OCI-M2 (cell line): ENCODE results near the gene TMEM190.
"Not testable (repeated sequence)": the region's sequence is repeated elsewhere in the genome, so short reads cannot be mapped to it uniquely, and the experiment has no call there.

ENCODE experiments used
- DNase-seq: peaks from one replicate; lab custom pipeline; 2025; ENCODE audit not compliant: unreplicated experiment; lab: John Stamatoyannopoulos, UW

The TMEM190 gene

GRCh38 chr19:55389386-55390317 lies 13.0 kb downstream of the TMEM190 start:
- DNase-seq = no peak

- DNase-seq = no peak
These were observed 13.8 kb downstream of the TMEM190 start for GRCh38 chr19:55390461-55390880.

GRCh38 chr19:55391191-55391670 lies 14.6 kb downstream of the TMEM190 start:
- DNase-seq = no peak

DNA sequence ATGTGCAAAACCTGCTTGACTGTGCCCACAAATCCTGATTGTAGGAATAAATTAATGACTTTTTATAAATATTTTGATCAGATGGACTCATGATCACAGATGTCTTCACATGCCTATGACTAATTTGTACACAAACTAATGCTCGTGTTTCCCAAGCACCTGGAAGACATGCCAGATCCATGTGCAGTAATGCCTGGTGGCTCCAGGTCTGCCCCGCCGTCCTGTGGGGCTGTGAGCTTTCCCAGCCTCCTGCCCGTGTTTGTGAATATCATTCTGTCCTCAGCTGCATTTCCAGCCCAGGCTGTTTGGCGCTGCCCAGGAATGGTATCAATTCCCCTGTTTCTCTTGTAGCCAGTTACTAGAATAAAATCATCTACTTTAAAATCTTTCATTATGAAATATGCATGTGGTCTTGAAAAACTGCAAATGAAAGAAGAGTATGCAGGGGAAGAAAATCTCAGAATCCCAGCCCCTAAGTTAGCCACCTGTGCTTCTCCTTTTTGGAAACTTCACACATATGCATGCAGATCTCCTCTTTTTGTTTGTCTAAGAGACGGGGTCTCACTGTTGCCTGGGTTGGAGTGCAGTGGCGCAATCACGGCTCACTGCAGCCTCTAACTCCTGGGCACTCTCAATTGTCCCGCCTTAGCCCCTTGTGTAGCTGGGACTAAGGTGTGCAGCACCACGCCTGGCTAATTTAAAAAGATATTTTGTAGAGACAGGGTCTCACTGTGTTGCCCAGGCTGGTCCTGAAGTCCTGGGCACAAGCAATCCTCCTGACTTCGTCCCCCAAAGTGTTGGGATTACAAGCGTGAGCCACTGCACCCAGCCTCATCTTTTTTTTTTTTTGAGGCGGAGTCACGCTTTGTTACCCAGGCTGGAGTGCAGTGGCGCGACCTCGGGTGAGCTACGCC lies 15.3 kb downstream of the TMEM190 start:
- DNase-seq = no peak

DNA sequence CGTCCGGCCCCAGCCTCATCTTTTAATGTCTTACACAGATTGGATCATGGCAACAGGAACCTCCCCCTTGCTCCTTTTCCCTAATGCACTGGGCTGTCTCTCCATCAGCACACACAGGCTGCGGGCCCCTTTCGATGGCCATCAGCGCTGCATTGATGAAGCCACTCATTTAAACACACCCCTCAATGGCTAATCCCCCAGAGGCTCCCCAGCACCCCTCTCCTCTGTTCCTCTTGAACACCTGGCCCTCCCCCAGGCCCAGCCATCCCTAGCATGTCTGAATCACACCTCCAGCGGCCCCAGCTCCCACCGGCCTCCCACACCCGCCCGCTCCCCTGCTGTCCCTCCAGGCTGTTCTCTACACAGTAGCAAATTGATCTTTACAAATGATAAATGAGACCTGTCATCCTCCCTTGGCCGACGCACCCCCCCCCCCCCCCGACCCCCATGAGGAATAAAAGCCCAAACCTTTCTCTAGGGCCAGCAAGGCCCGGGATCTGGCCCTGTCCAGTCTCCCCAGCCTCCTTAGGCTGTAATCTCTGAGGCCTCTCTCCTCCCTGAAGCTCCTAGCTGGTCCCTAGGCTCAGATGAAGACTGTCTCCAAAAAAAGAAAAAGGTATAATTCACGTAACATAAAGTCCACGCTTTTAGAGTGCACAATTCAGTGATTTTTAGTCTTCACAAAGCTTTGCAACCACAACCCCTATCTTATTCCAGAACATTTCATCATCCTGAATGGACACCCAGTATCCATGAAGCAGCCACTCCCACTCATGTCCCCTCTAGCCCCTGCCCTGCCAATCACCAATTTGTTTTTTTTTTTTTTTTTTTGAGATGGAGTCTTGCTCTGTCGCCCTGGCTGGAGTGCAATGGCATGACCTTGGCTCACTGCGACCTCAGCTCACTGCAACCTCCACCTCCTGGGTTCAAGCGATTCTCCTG lies 16.5 kb downstream of the TMEM190 start:
- no peak for DNase-seq

DNA sequence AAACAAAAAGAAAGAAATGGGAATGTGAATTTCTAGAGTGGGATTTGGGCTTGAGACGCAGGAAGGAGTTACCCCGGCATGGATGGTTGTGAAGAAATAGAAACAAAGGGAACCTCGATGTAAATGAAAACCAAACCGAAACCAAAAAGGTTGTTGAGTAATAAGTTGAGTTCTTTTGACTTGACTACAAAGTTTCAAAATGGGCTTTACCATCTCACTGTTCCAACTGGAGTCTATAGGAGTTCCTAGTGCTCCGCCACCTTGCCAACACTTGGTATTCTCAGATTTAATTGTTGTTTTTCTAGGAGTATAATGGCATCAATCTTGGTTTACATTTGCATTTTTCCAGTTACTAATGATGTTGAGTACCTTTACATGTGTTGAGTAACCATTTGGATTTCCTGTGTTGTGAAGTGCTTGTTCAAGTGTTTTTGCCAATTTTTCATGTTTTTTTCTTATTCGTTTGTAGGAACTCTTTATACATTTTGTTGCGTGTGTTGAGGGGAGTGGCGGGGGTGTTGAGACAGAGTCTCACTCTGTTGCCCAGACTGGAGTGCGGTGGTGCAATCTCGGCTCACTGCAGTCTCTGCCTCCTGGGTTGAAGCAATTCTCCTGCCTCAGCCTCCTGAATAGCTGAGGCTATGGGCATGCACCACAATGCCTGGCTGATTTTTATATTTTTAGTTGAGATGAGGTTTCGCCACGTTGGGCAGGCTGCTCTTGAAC lies 21.7 kb downstream of the TMEM190 start:
- no peak for DNase-seq

DNA sequence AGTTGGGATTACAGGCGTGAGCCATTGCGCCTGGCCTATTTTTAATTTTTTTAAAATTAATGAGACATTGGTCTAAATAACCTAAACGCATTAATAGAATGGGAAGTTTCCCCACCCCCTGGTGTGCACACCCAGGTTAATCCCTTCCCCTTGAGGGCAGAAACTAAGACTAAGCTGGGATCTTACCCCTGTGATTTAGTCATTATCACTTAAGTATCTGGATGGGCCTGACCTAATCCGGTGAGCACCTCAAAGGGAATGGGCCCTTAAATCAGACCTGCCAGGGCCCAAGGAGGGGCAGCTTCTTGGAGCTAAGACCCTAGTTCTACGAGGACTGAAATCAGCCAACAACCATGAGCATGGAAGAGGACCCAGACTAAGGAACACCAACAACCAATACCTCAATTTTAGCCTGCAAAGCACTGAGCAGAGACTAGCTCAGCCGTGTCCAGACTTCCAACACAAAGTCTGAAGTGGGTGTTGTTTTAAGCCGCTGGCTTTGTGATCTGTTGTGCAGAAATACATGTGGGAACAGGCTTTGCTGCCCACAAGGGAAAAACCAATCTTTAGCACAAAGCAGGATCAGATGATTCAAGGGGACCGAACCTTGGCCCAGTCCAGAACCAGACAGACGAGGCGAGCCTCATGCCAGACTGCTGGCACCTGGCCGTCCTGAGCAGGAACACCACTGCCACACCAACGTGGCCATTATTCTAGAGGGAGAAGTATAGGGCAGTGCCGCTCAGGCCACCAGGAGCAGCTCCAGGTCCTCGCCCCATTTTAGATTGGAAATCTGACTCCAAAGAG lies 23.9 kb downstream of the TMEM190 start:
- DNase-seq = no peak

DNA sequence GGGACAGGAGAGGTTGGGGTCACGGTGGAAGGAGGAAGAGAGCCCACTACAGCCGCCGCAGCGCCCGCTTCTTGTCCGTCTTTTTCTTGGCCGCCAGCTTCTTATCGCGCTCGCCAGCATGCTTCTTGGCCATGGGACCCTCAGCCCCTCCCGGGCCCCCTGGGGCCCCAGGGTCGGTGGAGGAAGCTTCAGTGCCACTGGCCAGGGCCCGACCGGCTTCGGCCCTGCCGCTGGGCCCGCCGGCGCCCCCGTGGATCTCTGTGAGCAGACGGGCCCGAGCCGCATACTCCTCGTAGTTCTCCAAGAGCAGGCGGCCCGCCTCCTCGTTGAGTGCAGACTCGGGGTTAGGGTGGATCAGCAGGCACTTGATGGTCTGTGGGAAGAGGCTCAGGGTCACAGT lies 24.8 kb downstream of the TMEM190 start:
- DNase-seq = not testable (repeated sequence)

GRCh38 chr19:55402509-55402908 lies 25.9 kb downstream of the TMEM190 start:
- DNase-seq = no peak

- no peak for DNase-seq
These were observed 29.0 kb downstream of the TMEM190 start for GRCh38 chr19:55405638-55406037.

GRCh38 chr19:55406091-55406825 lies 29.6 kb downstream of the TMEM190 start:
- DNase-seq = no peak

GRCh38 chr19:55406826-55407549 lies 30.4 kb downstream of the TMEM190 start:
- no peak for DNase-seq

- DNase-seq = not testable (repeated sequence)
These were observed 30.8 kb downstream of the TMEM190 start, which contains the start of gene UBE2S for GRCh38 chr19:55407550-55407799. TSS of gene UBE2S (minus strand) at chr19:55407788. CDS start at chr19:55407589, 199 bp downstream.

GRCh38 chr19:55407800-55408532 lies 31.3 kb downstream of the TMEM190 start:
- DNase-seq = peak; percentile 95

GRCh38 chr19:55408533-55408872 lies 31.9 kb downstream of the TMEM190 start:
- DNase-seq = no peak

- not testable (repeated sequence) for DNase-seq
These were observed 32.6 kb downstream of the TMEM190 start for GRCh38 chr19:55409179-55409578.

- DNase-seq = no peak
These were observed 33.5 kb downstream of the TMEM190 start for GRCh38 chr19:55410168-55410567.
